K562 (cell line): Measurements from ENCODE around the gene PDLIM7. TPM values are rescaled to one million over a fixed set of nuclear protein-coding genes. Genes with fewer than 3 reads are reported as not detected.

ENCODE experiments used
- ARID4B ChIP-seq: sonication (generic); formaldehyde crosslinking; IDR thresholded peaks from 2 replicates; pipeline ENCODE4 v1.8.0; 2022; ENCODE audit warnings: mild to moderate bottlenecking, missing genetic modification reagents
- BHLHE40 ChIP-seq: IDR thresholded peaks from 2 replicates; pipeline ENCODE4 v1.6.1; 2011; ENCODE audit warnings: low read length, improper control_type of control experiment
- GTF2B ChIP-seq: IDR thresholded peaks from 2 replicates; pipeline ENCODE4 v1.6.1; 2011; ENCODE audit not compliant: insufficient read length; ENCODE audit errors: extremely low read depth
- HNRNPUL1 ChIP-seq: fragments of 200-400 bp; formaldehyde crosslinking; IDR thresholded peaks from 2 replicates; pipeline ENCODE4 v1.6.1; 2017; ENCODE audit warnings: low read length
- KAT2B ChIP-seq: IDR thresholded peaks from one replicate; pipeline ENCODE4 v1.6.1; 2012; ENCODE audit warnings: low read depth, mild to moderate bottlenecking, control low read depth, inconsistent platforms, low read length, moderate library complexity
- KLF13 ChIP-seq: fragments of 450-650 bp; IDR thresholded peaks from 2 replicates; pipeline ENCODE4 v1.6.1; 2016; ENCODE audit warnings: missing genetic modification characterization, low read depth, mild to moderate bottlenecking, missing compliant biosample characterization, moderate library complexity, borderline replicate concordance
- MTA1 ChIP-seq: fragments of 450-650 bp; IDR thresholded peaks from 2 replicates; pipeline ENCODE4 v1.6.1; 2017; ENCODE audit warnings: borderline replicate concordance
- PPARD ChIP-seq: fragments of 250-450 bp; sonication (Bioruptor Pico); IDR thresholded peaks from 2 replicates; pipeline ENCODE4 v1.8.0; 2022; ENCODE audit warnings: inconsistent platforms, mild to moderate bottlenecking, moderate library complexity
- PREB ChIP-seq: sonication (generic); formaldehyde crosslinking; IDR thresholded peaks from 2 replicates; pipeline ENCODE4 v1.8.1; 2023; ENCODE audit warnings: mild to moderate bottlenecking, missing genetic modification reagents
- TEAD4 ChIP-seq, 2 experiments: sonication (generic) in 1 of 2; formaldehyde crosslinking in 1 of 2; IDR thresholded peaks; 2 replicates each; pipeline versions ENCODE4 v1.6.1 to v1.8.0; 2012 to 2022; ENCODE audit warnings: borderline replicate concordance in 1 of 2, inconsistent platforms in 1 of 2, low read length in 1 of 2, mild to moderate bottlenecking in 1 of 2, missing genetic modification reagents in 1 of 2
- ZNF134 ChIP-seq: fragments of 250-450 bp; sonication (Bioruptor Pico); conservative IDR thresholded peaks from 2 replicates; pipeline ENCODE4 v1.4.0; 2020
- polyA plus RNA-seq, 8 experiments: library from polyadenylated mRNA; depleted of rRNA in 4 of 8; stranded (reverse) in 5 of 8; unstranded in 3 of 8; fragments of >200 nt; fragmentation: Nextera tagmentation in 2 of 8; fragmentation: Illumina TruSeq in 1 of 8; extraction: Ambion mirVana in 2 of 8; extraction: Trizol in 1 of 8; gene quantifications; 2 replicates each; pipeline versions ENCODE4 v1.2.1 to v1.2.3, GENCODE V29; 2011 to 2014; ENCODE audit warnings: inconsistent platforms in 1 of 8, missing spikeins in 1 of 8
- total RNA-seq, 7 experiments: library from RNA; depleted of rRNA in 6 of 7; stranded (reverse); fragments of >200 nt in 6 of 7; fragmentation: Illumina TruSeq in 2 of 7; extraction: Trizol in 2 of 7; gene quantifications; 2 replicates each; pipeline versions ENCODE4 v1.2.1 to v1.2.3, GENCODE V29; 2011 to 2021; ENCODE audit warnings: low replicate concordance in 1 of 7
- TF ChIP-seq, protein P1 (sequence below), 2 experiments: fragments of 450-650 bp; IDR thresholded peaks; 2 replicates each; pipeline ENCODE4 v1.6.1; 2016; ENCODE audit warnings: mild to moderate bottlenecking in 2 of 2, borderline replicate concordance in 1 of 2, low read depth in 1 of 2, moderate library complexity in 1 of 2

The PDLIM7 gene
- total and polyA plus RNA-seq, 9 of the 15 experiments (the other 6 are each of a cell fraction or from before 2014, with no cell fraction given): 2.1 to 124 (median 32.6) TPM

- TF ChIP-seq, protein P1, sequence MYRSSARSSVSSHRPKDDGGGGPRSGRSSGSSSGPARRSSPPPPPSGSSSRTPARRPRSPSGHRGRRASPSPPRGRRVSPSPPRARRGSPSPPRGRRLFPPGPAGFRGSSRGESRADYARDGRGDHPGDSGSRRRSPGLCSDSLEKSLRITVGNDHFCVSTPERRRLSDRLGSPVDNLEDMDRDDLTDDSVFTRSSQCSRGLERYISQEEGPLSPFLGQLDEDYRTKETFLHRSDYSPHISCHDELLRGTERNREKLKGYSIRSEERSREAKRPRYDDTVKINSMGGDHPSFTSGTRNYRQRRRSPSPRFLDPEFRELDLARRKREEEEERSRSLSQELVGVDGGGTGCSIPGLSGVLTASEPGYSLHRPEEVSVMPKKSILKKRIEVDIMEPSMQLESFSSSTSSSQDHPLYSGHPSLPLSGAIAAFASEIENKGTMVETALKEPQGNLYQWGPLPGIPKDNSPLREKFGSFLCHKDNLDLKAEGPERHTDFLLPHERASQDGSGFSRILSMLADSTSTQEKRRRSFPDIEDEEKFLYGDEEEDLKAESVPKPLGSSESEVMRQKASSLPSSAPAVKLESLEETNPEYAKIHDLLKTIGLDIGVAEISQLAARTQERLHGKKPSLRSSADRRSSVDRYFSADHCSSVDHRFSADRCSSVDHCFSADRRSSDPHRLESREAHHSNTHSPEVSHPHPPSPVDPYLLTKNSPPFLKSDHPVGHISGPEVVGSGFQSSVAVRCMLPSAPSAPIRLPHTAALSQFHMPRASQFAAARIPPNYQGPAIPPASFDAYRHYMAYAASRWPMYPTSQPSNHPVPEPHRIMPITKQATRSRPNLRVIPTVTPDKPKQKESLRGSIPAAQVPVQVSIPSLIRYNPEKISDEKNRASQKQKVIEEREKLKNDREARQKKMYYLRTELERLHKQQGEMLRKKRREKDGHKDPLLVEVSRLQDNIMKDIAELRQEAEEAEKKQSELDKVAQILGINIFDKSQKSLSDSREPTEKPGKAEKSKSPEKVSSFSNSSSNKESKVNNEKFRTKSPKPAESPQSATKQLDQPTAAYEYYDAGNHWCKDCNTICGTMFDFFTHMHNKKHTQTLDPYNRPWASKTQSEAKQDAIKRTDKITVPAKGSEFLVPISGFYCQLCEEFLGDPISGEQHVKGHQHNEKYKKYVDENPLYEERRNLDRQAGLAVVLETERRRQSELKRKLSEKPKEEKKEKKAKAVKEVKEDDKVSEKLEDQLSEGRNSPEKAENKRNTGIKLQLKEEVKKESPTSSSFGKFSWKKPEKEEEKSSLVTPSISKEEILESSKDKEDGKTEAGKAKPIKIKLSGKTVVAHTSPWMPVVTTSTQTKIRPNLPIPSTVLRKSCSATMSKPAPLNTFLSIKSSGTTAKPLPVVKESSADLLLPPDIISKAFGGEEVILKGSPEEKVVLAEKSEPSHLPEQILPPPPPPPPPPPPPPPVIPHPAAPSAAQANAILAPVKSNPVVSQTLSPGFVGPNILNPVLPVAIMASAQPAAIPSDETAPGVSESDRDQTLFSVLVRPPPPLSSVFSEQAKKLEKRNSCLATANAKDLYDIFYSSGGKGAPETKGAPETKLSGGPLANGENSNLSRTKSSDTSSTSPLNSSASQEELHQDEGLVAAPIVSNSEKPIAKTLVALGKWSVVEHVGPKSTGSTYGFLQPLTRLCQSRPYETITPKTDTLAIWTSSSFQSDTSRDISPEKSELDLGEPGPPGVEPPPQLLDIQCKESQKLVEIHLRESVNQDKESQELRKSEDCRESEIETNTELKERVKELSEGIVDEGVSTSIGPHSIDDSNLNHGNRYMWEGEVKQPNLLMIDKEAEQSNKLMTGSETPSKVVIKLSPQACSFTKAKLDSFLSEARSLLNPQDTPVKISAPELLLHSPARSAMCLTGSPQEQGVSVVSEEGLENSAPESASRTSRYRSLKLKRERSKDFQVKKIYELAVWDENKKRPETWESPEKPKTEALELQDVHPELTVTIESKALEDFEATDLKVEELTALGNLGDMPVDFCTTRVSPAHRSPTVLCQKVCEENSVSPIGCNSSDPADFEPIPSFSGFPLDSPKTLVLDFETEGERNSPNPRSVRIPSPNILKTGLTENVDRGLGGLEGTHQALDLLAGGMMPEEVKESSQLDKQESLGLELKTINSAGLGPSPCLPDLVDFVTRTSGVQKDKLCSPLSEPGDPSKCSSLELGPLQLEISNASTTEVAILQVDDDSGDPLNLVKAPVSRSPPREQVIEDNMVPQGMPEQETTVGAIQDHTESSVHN (IDR thresholded peaks at IDR 0.05; ENCODE audit: borderline replicate concordance in 1 of 2, low read depth in 1 of 2): no peak
- TF ChIP-seq PREB (CRISPR knock-in tag) (no peak), MTA1 (no peak), ARID4B (CRISPR knock-in tag) (0 out of 2 replicates have a peak, but pooled peaks have one; percentile 7), KLF13 (tag) (no peak), PPARD (no peak), BHLHE40 (no peak; the same call in 1 of the 2 replicates), TEAD4 (IDR thresholded peaks at IDR 0.05; ENCODE audit: low read length) (no peak), TEAD4 (CRISPR knock-in tag; IDR thresholded peaks at IDR 0.05; ENCODE audit: borderline replicate concordance) (no peak), HNRNPUL1 (no peak), GTF2B (no peak), ZNF134 (CRISPR knock-in tag) (no peak), KAT2B (no peak)
These were observed 12.1 kb upstream of the PDLIM7 start, which contains the start of gene DOK3 (continued) for GRCh38 chr5:177509381-177509951.
